HG03060 (cell line): ENCODE data around the gene ZNF491.
"Not testable (repeated sequence)": the region's sequence is repeated elsewhere in the genome, so short reads cannot be mapped to it uniquely, and the experiment has no call there.

ENCODE experiments used
- ATAC-seq: cut with Tn5 transposase; IDR thresholded peaks from one replicate; pipeline ENCODE4 v1.9.1; 2021; ENCODE audit warnings: low read depth, moderate number of reproducible peaks; ENCODE audit not compliant: unreplicated experiment

ZNF491 gene

GRCh38 chr19:11806354-11807098 lies 8.2 kb downstream of the ZNF491 start:
- no peak for ATAC-seq

GRCh38 chr19:11807099-11807380 lies 8.7 kb downstream of the ZNF491 start:
- no peak for ATAC-seq

GRCh38 chr19:11813703-11814028 lies 15.3 kb downstream of the ZNF491 start:
- ATAC-seq, result no peak

- ATAC-seq, result peak; percentile 71
Observed at GRCh38 chr19:11814029-11814699, 15.8 kb downstream of the ZNF491 start, which contains the start of gene ZNF440. Gene ZNF440, plus strand, starts transcription at chr19:11814273. Its CDS starts 175 bp downstream, at chr19:11814448.

- ATAC-seq, result no peak
Observed at GRCh38 chr19:11814700-11815035, 16.3 kb downstream of the ZNF491 start.

GRCh38 chr19:11821474-11822109 lies 23.3 kb downstream of the ZNF491 start:
- ATAC-seq, result no peak

- not testable (repeated sequence) for ATAC-seq
Observed at GRCh38 chr19:11828957-11829876, 30.9 kb downstream of the ZNF491 start.

GRCh38 chr19:11832253-11832912 lies 34.1 kb downstream of the ZNF491 start:
- no peak for ATAC-seq

- ATAC-seq, result no peak
Observed at GRCh38 chr19:11833541-11833940, 35.2 kb downstream of the ZNF491 start.

GRCh38 chr19:11835626-11836066 lies 37.3 kb downstream of the ZNF491 start:
- ATAC-seq, result not testable (repeated sequence)

- no peak for ATAC-seq
Observed at GRCh38 chr19:11843722-11844121, 45.4 kb downstream of the ZNF491 start.

- ATAC-seq, result not testable (repeated sequence)
Observed at GRCh38 chr19:11847615-11848014, 49.3 kb downstream of the ZNF491 start.

GRCh38 chr19:11848200-11848593 lies 49.9 kb downstream of the ZNF491 start:
- no peak for ATAC-seq

- ATAC-seq, result peak; percentile 39
Observed at GRCh38 chr19:11848594-11849469, 50.5 kb downstream of the ZNF491 start, which contains the start of gene ZNF439. Gene ZNF439, plus strand, starts transcription at chr19:11848726. Its CDS starts 142 bp downstream, at chr19:11848868.

GRCh38 chr19:11850289-11850688 lies 52.0 kb downstream of the ZNF491 start:
- not testable (repeated sequence) for ATAC-seq

- ATAC-seq, result no peak
Observed at GRCh38 chr19:11853358-11853757, 55.0 kb downstream of the ZNF491 start.

GRCh38 chr19:11856596-11857250 lies 58.4 kb downstream of the ZNF491 start:
- no peak for ATAC-seq
